Medulla oblongata (tissue), 1 donor: ENCODE data around the gene DOP1B.
"Not testable (repeated sequence)": the region's sequence is repeated elsewhere in the genome, so short reads cannot be mapped to it uniquely, and the experiment has no call there.

ENCODE experiments used
- DNase-seq: peaks from one replicate; pipeline ENCODE4 v3.0.0-alpha.2; 2015; ENCODE audit errors: extremely low spot score

The DOP1B gene

DNA sequence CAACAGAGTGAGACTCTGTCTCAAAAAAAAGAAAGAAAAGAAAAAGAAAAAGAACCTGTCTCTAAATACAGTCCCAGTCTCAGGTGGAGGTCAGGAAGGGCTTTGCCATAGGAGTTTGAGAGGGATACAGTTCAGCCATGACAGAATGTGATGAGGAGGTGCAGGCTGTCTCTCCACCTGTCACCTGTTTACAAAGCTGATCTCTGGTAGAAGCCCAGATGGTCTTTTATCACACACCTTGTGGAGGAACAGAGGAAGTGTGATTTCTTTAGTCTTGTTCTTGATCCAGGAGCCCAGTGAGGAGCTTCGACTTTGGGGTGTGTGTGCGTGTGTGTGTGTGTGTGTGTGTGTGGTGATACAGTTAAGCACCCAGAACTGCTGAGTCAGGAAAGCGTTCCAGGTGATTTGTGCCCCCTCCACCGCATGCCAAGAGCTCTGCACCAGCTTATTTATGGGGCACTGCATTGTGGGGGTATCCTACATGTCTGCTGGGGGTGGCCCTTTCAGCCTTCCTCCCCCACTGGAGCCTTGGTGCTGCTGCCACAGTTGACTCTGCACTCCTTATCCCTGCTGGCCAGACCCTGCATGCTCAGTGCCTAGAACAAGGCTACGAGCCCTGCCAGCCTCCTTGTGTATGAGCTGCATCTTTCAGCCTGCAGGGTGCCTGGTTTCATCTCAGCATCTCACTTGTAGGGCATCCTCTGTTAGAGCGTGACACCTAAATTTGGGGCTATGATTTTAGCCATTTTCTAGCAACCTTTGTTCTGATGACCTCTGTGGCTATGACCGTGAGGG lies 19.3 kb downstream of the DOP1B start:
- no peak for DNase-seq

DNA sequence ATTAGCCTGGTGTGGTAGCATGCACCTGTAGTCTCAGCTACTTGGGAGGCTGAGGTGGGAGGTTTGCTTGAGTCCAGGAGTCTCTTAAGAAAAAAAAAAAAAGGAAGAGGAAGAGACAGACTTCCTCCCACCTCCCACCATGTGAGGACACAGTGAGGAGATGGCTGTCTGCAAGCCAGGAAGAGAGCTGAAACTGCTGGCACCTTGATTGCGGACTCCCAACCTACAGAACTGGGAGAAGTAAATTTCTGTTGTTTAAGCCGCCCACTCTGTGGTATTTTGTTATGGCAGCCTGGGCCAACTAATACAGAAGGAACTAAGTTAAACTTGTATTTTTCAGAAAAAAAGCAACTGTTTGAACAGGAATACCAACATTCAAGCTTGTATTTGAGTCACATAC lies 21.7 kb downstream of the DOP1B start:
- DNase-seq, result no peak

DNA sequence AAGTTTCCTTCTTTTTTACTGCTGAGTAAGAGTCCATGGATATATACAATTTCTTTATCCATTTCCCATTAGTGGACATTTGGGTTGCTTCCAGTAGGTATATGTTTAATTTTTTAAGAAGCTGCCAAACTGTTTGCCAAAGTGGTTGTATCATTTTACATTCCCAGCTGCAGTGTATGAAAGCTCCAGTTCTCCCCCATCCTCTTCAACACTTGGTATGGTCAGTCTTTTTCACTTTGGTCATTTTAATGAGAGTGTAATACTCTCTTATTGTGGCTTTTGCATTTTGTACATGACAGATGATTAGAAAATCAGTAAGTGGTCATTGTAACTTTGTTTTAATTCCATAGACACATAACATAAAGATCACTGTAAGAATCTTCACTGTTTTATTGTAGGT lies 22.5 kb downstream of the DOP1B start:
- DNase-seq, result no peak

- DNase-seq, result no peak
These were observed 24.3 kb downstream of the DOP1B start for GRCh38 chr21:36180963-36181362.

GRCh38 chr21:36183144-36183795 lies 26.6 kb downstream of the DOP1B start:
- DNase-seq, result no peak

DNA sequence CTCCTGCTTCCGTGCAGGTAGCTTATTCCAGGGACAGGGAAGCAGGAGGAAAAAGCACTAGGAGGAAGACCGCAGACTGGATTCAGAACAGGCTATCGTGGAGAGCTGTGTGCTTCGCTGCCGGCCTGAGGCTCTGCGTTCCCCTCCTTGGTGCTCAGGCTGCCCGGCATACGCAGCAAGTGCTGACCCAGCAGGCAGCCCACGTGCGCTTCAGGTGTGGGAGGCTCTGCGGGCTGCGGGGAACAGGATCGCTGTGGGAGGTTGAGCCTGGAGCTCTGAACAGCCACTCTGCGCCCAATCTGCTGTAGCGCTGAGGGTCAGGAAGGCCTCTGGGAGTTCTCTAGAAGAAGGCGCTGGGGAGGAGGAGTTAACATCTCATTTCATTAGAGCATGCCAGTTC lies 27.9 kb downstream of the DOP1B start:
- no peak for DNase-seq

GRCh38 chr21:36185523-36185922 lies 28.9 kb downstream of the DOP1B start:
- no peak for DNase-seq

GRCh38 chr21:36186081-36186480 lies 29.5 kb downstream of the DOP1B start:
- no peak for DNase-seq

DNA sequence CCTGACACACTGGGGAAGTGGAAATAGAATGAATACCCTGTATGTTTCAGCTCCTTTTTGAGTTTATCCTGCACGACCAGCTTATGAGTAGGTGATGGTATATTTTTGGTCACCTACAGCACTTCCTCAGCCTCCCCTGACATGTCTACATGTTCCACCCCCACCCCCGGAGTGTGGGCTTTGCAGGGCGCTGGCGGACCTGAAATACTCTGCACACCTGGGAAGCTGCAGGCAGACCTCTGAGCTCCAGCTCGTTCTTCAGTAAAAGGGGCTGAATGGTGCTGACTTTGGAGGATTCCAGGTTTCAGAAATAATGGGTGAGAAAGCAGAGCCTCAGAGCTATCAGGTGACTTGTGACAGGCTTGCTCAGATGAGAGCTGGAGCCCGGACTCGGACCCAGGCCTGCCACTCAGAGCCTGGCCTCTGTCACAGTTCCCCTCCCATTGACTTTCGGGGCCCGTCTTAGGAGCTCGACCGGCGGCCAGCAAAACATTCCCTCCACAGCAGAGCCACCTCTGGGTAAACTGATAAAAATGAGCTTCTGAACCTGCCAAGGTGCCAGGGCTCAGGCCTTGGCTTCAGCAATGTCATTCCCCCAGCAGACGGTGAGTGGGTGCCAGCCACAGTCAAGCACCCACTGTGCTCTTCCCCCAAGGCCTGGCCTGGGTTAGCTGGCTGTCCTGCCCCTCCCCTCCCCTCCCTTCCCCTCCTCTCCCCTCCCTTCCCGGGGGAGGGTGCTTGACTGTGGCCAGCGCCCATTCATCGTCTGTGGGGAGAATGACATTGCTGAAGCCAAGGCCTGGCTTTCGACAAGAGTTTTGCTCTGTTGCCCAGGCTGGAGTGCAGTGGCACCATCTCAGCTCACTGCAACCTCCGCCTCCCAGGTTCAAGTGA lies 30.1 kb downstream of the DOP1B start:
- no peak for DNase-seq

GRCh38 chr21:36188081-36188681 lies 31.6 kb downstream of the DOP1B start:
- DNase-seq, result no peak

- DNase-seq, result no peak
These were observed 32.3 kb downstream of the DOP1B start for GRCh38 chr21:36188937-36189336.

DNA sequence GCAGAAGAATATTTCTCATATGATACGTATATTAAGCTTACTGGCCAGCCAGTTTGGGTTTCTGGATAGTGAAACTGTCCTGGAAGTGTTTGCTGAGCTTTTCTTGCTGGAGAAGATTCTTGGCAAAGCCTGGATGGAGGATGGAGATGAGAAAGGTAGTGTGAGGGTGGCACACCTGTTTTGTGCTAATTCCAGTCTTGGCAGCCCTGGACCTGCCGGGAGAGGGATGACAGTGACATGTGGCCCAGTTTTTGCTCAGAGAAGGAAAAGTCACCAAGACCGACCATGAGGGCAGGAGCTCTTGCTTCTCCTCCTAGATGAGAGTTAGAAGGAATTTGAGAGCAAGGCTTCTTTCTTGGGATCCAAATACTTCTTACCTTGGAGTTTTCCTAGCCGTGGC lies 34.1 kb downstream of the DOP1B start:
- DNase-seq, result no peak

DNA sequence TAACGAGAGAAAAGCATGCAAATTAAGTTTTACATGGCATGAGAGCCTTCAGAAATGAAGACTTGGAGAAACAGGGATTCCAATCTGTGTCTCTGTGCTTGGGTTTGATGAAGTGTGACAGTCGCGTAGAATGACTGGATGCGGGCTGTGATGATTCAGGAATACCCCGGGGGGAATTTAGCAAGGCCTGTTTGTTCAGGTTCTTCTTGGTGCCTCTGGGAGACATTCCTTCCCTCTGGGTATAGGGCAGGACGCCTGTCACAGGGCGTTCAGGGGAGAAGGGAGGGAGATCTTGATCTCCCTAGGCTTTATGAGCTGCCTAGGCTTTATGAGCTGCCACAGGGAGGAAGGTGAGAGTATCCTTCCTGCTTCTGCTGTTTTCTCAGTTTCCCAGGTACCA lies 36.6 kb downstream of the DOP1B start:
- no peak for DNase-seq

- no peak for DNase-seq
These were observed 37.4 kb downstream of the DOP1B start for GRCh38 chr21:36194024-36194423.

DNA sequence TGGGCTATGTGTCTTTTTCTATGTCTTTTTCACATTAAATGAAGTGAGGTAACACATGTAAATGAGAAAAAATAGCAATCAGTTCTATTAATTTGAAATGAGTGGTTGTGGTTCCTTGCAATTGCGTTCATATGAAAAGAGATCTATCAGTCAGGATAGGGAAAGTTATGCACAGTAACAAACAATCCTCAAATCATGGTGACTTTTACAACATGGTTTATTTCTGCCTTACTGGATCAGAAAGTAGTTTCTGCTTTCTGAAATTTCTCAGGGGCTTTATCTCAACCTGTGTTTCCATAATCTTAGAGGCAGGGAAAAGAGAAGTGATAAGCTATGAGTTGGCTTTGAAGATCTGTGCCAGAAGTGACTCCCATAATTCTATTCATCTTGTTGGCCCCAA lies 39.0 kb downstream of the DOP1B start:
- DNase-seq, result no peak

DNA sequence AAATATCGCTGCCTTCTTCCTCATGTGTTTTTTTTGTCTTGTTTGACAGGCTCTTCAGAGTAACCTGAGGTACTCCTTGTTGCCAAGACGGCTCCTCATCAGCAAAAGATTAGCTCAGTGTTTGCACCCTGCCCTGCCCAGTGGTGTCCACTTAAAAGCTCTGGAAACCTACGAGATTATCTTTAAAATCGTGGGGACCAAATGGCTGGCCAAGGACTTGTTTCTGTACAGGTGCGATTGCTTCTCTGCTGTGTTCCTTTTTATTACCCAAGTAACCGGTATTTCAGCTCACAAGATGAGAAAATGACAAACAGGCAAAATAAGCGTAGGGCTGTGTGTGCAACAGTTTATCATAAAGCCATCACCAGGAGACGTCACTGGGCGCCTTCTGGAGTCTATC lies 42.4 kb downstream of the DOP1B start:
- no peak for DNase-seq

- not testable (repeated sequence) for DNase-seq
These were observed 43.0 kb downstream of the DOP1B start for GRCh38 chr21:36199575-36199974.

DNA sequence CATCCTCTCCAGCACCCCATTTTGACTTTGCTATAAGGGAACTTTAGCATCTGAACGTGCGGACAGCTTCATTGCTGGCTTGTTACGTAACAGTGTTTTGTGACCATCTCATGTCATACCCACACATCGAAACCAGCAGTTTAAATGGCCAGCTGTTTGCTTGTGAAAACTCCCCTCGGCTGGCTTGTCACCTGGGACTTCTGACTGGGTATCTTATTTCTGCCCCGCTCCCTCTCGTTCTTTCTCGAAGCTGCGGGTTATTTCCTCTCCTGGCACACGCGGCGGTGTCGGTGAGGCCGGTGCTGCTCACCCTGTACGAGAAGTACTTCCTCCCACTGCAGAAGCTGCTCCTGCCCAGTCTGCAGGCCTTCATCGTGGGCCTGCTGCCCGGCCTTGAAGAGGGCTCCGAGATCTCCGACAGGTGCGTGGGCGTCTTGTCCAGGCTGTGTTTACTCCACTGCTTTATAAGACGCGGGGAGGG lies 43.5 kb downstream of the DOP1B start:
- DNase-seq, result no peak

GRCh38 chr21:36202726-36203602 lies 46.3 kb downstream of the DOP1B start:
- DNase-seq, result no peak

GRCh38 chr21:36203603-36203889 lies 46.9 kb downstream of the DOP1B start:
- no peak for DNase-seq

DNA sequence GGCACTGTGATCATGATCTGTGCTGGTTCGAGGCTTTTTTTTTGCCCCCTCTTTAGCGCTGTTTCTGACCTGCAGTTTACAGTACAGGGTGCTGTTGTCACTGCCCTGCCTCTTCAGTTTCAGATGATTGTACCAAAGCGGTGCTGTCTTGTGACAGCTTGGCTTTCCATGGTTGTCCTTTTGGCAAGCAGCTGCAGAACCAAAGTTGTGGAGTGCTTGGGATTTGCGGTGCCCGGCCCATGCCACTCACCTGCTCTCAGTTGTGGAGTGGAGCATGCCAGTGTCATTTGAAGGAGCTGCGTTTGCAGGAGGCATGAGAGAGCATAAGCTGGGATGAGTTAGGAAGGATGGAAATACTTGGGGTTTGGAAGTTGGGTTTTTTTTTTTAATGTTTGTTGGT lies 48.4 kb downstream of the DOP1B start:
- no peak for DNase-seq
